Endometrium (tissue), 2 donors: ENCODE results near the gene MBOAT7.

Experiments
- FAIRE-seq: peaks from 2 replicates; lab custom pipeline; 2012; peaks lifted over from hg19 to GRCh38; lab: Jason Lieb, UNC
- donor health status: control.
- donor health status: control.

Gene MBOAT7

DNA sequence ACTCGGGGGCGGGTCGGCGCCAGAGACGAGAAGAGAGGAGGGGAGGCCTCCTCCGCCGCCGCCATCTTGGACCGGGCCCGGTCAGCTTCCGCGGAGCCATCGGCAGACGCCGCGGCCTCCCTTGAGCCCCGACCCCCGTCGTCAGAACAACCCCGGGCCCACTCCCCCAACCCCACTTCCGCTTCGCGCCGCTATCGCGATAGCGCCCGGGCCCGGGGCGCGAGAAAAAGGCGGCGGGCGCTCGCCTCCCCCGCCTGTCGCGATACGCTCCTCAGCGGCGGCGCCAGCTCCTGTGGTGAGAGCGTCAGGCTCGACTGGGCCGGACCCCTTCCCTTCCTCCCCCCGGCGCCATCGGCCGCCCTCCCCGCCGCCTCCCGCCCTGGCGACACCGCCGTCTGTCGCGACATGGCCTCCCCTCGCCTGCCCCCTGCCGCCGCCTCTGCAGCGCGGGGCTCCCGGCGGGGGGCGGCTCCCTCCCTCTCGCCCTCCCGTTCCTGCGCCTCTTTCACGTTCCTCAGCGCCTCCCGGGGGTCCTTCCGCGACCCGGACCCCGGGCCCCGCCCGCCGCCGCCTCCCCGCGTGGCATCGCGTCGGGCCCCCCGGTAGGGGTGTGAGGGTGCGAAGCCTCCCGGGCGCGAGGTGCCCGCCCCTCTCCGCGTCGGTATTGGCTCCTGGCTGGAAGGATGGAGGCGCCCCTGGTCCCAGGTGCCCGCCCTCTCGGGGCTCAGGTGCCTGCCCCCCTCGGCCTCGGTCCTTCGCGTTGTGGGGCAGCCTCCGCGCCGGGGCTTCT lies 51.5 kb downstream of the MBOAT7 start, which contains the start of gene CNOT3:
Gene CNOT3, plus strand, starts transcription at position 64 of the 790 bp plus-strand sequence. CDS start 5,217 bp downstream, outside the sequence.
- no peak for FAIRE-seq

DNA sequence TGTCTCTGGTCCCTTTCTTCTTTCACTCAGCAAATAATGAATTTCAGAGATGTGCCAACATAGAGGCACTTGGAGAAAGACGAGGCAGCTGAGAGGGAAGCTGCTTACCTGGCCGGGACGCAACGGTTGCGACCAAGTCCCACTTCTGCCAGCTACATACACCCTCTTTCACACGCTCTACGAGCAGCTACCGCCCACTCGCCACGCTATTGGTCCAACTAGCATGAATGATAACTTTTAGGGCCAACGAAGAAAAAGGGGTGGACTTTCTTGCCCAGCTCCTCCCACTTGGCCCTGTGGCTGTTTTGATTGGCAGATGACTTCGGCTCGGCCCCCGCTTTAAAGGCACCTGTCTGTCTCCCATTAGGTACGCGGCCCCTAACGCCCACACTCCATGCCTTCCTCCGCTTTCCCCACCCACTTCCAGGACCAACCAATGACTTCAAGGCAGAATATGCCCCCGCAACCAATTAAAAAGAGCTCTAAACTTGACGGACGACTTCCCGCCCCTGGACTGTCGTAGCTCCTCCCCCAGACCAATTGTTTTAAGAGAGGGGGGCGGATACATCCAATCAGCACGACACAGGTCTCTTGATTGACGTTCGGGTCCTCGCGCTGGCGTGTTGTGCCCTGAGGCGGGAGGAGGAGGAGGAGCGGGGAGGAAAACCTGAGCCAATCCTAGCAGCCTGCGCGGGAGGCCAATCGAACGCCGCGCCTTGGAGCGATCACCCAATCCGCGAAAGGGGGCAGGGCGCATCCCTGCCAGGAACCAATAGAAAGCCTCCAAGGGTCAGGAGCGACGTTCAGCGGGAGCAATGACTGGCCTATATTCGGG lies 52.3 kb downstream of the MBOAT7 start:
- peak; percentile 100 for FAIRE-seq

DNA sequence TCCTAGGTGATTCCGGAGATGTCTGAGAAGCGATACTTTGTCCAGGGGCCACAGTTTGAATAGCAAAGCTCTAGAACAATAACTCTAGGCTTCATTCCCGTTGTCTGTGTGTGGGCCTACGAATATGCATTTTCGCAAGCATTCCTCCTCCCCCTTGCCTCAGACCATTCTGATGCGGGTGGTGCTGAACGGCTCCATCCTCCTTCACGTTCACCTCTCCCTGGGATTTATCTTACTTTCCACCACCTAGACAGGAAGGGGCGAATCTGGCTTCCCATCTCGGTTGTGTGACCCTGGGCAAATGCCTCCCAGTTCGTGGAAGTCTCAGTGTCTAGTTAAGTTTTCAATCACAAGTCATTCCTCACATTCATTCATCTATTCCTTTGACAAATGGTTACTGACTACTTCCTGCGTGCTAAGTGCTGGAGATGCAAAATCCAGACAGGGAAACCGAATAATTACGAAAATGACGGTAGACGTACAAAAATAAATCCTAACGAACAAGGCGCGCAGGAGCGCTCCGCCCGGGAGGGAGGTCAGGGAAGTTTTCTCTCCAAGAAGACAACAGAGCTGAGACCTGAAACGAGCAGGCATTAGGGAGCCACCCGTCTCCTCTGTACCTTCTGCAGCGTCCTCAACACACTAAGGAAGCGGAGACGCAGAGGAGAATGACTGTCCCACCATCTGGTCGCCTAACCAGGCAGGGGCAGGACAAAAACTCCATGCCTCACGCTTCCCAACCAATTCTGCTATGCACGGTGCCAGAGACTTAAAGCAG lies 53.1 kb downstream of the MBOAT7 start:
- FAIRE-seq, result no peak

DNA sequence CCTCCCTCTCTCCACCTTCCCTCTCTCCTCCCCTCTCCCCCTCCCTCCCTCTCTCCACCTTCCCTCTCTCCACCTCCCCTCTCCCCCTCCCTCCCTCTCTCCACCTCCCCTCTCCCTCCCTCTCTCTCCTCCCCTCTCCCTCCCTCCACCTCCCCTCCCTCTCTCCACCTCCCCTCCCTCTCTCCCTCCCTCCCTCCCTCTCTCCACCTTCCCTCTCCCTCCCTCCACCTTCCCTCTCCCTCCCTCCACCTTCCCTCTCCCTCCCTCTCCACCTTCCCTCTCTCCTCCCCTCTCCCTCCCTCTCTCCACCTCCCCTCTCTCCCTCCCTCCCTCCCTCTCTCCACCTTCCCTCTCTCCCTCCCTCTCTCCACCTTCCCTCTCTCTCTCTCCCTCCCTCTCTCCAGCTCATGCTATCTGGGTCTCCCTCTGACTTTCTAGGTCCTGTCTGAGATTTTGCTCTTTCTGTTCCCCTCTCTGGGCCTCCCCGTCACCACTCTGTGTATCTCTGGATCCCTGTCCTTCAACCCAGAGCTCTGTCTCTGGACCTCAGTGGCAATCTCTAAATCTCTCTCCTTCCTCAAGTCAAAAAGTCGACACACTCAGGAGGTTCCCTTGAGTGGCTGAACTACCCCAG lies 55.3 kb downstream of the MBOAT7 start:
- FAIRE-seq, result no peak

DNA sequence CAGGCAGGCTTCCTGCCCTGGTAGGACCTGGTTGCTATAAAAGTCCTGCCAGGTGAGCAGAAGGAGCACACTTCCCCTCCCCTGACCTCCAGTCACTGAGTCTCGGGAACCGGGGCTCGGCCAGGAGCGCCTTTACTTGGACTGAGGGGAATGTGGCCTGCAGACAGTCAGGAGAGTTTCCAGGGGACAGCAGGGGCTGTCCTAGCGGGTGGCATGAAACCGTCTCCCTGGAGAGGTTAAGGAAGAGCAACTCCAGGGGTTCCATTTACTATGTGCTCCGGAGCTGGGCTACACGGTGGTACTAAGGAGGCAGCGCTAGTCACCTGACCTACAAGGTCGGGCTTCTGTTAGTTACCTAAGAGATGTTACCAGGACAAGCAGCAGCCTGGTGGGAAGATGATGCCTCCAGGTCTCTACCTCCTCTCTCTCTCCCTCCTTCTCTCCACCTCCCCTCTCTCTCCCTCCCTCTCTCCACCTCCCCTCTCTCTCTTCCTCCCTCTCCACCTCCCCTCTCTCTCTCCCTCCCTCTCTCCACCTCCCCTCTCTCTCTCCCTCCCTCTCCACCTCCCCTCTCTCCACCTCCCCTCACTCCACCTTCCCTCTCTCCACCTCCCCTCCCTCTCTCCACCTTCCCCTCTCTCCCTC lies 55.9 kb downstream of the MBOAT7 start:
- no peak for FAIRE-seq

DNA sequence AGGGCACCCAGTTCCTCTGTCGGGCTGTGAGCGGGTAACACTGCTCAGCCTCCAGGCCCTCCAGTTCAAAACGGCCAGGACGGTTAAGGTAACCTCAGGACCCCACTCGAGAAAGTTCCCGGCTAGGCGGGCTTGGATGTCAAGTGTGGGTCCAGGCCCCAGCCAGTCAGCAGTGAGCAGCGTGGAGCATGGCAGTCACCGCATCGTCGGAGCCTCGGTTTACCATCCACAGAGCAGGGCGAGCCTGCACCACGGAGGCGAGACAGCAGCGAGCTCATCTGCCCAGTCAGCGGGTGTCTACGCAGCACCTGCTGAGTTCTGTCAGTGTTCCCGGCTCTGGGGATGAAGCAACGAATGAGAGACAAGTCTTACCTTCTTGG lies 59.8 kb downstream of the MBOAT7 start:
- FAIRE-seq, result no peak

DNA sequence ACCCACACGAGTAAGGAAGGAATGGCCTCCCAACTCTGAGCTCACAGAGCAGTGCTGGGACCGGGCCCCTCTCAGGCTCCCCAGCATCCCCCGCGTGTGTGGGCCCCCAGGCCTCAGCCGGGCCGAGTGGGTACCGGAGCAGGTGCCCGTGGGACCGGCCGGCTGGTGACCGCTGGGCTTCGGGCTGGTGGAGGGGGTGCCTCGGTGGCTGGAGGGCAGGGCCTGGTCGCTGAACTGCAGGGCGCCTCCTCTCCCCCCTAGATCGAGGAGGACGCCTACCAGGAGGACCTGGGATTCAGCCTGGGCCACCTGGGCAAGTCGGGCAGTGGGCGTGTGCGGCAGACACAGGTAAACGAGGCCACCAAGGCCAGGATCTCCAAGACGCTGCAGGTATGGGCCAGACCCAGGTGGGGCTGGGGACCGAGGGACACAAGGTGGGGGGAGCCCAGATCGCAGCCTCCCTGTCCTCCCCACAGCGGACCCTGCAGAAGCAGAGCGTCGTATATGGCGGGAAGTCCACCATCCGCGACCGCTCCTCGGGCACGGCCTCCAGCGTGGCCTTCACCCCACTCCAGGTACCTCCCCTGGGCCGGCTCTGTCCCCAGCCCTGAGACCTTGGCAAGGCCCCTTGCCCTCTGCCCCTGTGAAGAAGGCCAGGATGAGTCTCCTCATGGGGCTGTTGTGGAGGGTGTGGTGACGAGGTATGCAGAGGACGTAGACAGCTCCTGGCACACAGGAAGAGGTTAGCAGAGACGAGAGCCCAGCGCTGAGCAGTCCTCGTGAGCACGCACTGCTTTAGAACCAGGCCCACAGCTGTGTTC lies 60.4 kb downstream of the MBOAT7 start:
- no peak for FAIRE-seq

DNA sequence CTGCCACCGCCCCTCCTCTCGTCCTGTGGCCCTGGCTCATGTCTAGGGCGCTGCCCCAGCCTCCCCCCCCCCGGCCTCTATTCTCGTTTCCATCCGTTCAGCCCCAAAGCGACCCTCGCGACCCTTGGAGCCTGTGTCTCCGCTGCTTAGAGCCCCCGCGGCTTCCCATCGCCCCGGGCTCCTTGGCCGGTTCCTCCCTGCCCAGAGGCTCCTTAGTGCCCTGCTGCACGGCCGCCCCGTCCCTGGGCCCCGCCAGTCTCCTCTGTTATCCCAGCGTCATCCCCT lies 61.0 kb downstream of the MBOAT7 start:
- FAIRE-seq, result no peak

DNA sequence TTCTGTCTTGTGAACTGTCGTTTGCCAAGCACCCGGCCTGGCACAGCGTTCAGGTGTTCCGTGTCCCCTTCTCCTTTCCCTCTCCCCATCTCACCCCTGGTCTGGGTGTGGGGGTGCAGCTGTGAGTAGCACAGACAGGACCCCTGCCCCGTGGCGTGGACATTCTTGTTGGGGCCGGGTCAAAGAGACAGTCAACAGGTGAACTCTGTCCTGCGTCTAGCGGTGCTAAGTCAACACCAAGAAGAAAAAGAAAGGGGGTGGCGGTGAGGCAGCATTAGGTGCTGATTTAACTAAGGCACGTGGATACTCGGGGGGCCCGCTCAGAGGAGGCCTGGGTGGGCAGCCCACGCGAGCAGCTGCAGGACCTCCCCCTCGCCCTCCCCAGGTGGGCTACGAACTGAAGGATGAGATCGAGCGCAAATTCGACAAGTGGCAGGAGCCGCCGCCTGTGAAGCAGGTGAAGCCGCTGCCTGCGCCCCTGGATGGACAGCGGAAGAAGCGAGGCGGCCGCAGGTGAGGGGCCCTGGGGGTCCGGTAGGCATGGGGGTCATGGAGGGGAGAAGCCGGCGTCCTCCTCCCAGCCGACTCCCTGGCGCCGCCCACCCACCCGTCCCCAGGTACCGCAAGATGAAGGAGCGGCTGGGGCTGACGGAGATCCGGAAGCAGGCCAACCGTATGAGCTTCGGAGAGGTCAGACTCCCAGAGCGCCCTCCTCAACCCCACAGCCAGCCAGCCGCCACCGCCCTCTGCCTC lies 61.5 kb downstream of the MBOAT7 start:
- no peak for FAIRE-seq

DNA sequence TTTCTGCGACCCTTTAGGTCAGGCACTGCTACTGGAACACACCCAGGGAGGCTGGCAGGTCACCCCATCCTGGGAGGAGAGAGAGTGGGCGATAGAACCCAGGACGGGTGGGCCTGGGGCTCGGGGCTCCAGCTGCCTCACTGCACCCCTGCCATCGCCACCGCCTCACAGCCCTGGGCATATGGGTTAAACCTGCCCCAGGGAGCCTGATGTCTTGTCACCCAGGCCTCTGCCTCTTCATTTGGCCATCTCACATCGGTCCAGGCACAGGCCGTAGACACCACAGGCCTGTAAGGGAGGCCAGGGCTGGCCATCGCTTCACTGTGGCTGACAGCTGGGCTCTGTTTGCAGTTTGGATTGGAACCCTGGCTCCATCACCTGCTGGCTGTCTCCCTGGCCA lies 63.7 kb downstream of the MBOAT7 start:
- no peak for FAIRE-seq

DNA sequence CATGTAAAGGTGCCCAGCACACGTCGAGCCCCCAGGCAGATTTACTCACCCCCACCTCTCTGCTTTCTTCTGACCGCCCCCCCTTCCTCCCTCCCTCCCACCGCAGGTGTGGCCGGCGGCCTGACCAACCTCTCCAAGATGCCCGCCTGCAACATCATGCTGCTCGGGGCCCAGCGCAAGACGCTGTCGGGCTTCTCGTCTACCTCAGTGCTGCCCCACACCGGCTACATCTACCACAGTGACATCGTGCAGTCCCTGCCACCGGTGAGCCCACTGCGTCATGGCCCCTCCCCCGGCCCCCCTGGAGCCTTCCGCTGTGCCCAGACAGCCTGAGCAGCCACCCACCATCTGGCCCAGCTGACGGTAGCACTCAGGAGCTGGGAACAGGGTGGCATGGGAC lies 65.0 kb downstream of the MBOAT7 start:
- FAIRE-seq, result no peak

DNA sequence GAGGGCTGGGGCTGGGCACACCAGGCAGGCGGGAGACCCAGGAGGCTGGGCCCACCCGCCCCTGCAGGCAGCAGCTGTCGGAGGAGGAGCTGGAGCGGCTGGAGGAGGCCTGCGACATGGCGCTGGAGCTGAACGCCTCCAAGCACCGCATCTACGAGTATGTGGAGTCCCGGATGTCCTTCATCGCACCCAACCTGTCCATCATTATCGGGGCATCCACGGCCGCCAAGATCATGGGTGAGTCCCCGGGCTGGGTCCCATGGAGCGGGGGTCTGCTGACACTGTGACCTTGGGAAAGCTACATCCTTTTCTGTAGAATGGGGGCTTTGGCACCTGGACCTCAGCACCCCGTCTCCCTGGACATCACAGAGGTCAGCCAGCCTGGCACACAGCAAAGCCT lies 65.7 kb downstream of the MBOAT7 start:
- FAIRE-seq, result no peak
